ENCODE measurements around the gene PTOV1. TPM values are rescaled to one million over a fixed set of nuclear protein-coding genes. Genes with fewer than 3 reads are reported as not detected.
A peak's percentile ranks its signal among the peaks of the same experiment; 100 is the strongest.

PTOV1 gene
- total and polyA plus RNA-seq, 2 of the 13 experiments (the other 11 are each of a cell fraction or from before 2014, with no cell fraction given): 63.5 to 68.5 TPM

DNA sequence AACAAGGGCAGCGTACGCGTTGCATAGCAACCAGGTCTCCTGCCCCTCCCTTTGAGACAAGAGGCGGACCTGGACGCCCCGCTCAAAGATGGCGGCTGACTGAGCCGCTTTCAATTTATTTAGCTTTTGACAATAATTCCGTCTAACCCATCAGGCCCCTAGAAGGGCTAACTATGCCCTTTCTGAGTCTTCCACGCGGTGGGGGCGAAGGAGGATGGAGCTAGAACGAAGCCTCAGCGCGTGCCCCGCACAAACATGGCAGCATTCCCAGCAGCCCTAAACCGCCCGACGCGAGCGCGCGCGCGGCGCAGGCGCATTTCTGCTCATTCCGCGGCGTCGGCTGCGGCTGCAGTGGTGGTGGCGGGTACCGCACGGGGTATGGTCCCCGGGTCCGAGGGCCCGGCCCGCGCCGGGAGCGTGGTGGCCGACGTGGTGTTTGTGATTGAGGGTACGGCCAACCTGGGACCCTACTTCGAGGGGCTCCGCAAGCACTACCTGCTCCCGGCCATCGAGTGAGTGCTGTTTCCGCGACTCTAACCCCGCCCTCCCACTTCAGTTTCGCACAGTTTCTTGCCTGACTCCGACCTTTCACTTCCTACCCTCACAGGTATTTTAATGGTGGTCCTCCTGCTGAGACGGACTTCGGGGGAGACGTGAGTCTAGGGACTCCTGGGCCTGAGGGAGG, 32.9 kb upstream of the PTOV1 start, which contains the start of gene MED25 (continued):
- TF ChIP-seq, protein P1, sequence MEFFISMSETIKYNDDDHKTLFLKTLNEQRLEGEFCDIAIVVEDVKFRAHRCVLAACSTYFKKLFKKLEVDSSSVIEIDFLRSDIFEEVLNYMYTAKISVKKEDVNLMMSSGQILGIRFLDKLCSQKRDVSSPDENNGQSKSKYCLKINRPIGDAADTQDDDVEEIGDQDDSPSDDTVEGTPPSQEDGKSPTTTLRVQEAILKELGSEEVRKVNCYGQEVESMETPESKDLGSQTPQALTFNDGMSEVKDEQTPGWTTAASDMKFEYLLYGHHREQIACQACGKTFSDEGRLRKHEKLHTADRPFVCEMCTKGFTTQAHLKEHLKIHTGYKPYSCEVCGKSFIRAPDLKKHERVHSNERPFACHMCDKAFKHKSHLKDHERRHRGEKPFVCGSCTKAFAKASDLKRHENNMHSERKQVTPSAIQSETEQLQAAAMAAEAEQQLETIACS (CRISPR knock-in tag; IDR thresholded peaks at IDR 0.05): peak; percentile 91
- TF ChIP-seq SOX6 (IDR thresholded peaks at IDR 0.05) (no peak), SOX6 (CRISPR knock-in tag; IDR thresholded peaks at IDR 0.05) (0 out of 2 replicates have a peak, but pooled peaks have one; percentile 17), XBP1 (CRISPR knock-in tag; IDR thresholded peaks at IDR 0.05) (no peak), ATF1 (CRISPR knock-in tag; IDR thresholded peaks at IDR 0.05) (no peak), YEATS2 (CRISPR knock-in tag; IDR thresholded peaks at IDR 0.05; ENCODE audit: borderline replicate concordance) (peak; percentile 47; the same call in 1 of the 2 replicates), MYC (CRISPR knock-in tag; IDR thresholded peaks at IDR 0.05; ENCODE audit: borderline replicate concordance) (peak; percentile 74; the same call in 1 of the 2 replicates), ZBTB37 (CRISPR knock-in tag; IDR thresholded peaks at IDR 0.05) (no peak), ZIK1 (CRISPR knock-in tag; IDR thresholded peaks at IDR 0.05; ENCODE audit: borderline replicate concordance, low read depth) (peak; percentile 58; the same call in 1 of the 2 replicates), SATB2 (CRISPR knock-in tag; IDR thresholded peaks at IDR 0.05) (no peak), RELA (CRISPR knock-in tag; IDR thresholded peaks at IDR 0.05) (peak; percentile 55; the same call in 1 of the 2 replicates), CREBL2 (CRISPR knock-in tag; IDR thresholded peaks at IDR 0.05; ENCODE audit: borderline replicate concordance) (no peak), THYN1 (CRISPR knock-in tag; IDR thresholded peaks at IDR 0.05; ENCODE audit: borderline replicate concordance, low read depth) (no peak), ZNF616 (CRISPR knock-in tag; IDR thresholded peaks at IDR 0.05; ENCODE audit: low read depth) (no peak), MIER3 (CRISPR knock-in tag; IDR thresholded peaks at IDR 0.05; ENCODE audit: borderline replicate concordance) (no peak), PHF21A (CRISPR knock-in tag; IDR thresholded peaks at IDR 0.05) (0 out of 2 replicates have a peak, but pooled peaks have one; percentile 31)
- TF ChIP-seq, protein P2, sequence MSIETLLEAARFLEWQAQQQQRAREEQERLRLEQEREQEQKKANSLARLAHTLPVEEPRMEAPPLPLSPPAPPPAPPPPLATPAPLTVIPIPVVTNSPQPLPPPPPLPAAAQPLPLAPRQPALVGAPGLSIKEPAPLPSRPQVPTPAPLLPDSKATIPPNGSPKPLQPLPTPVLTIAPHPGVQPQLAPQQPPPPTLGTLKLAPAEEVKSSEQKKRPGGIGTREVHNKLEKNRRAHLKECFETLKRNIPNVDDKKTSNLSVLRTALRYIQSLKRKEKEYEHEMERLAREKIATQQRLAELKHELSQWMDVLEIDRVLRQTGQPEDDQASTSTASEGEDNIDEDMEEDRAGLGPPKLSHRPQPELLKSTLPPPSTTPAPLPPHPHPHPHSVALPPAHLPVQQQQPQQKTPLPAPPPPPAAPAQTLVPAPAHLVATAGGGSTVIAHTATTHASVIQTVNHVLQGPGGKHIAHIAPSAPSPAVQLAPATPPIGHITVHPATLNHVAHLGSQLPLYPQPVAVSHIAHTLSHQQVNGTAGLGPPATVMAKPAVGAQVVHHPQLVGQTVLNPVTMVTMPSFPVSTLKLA (IDR thresholded peaks at IDR 0.05): no peak
- TF ChIP-seq, protein P3, sequence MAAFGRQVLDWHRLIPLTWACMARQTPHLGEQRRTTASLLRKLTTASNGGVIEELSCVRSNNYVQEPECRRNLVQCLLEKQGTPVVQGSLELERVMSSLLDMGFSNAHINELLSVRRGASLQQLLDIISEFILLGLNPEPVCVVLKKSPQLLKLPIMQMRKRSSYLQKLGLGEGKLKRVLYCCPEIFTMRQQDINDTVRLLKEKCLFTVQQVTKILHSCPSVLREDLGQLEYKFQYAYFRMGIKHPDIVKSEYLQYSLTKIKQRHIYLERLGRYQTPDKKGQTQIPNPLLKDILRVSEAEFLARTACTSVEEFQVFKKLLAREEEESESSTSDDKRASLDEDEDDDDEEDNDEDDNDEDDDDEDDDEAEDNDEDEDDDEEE (CRISPR knock-in tag; IDR thresholded peaks at IDR 0.05): no peak
- TF ChIP-seq, protein P4, sequence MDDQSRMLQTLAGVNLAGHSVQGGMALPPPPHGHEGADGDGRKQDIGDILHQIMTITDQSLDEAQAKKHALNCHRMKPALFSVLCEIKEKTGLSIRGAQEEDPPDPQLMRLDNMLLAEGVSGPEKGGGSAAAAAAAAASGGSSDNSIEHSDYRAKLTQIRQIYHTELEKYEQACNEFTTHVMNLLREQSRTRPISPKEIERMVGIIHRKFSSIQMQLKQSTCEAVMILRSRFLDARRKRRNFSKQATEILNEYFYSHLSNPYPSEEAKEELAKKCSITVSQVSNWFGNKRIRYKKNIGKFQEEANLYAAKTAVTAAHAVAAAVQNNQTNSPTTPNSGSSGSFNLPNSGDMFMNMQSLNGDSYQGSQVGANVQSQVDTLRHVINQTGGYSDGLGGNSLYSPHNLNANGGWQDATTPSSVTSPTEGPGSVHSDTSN (CRISPR knock-in tag; IDR thresholded peaks at IDR 0.05; ENCODE audit: borderline replicate concordance): no peak

All from HepG2 (cell line).